Dendritic cell treated with granulocyte-macrophage colony-stimulating factor and Interleukin-4, amounts not matched to agents 40 ng/mL and 50 ng/mL, for 4 days (primary cell): ENCODE data around the gene FAM131A.
A peak's percentile ranks its signal among the peaks of the same experiment; 100 is the strongest.

Source experiments
- H3K27ac Mint-ChIP-seq: one replicate; pipeline ENCODE4 v1.8.0; 2022; ENCODE audit warnings: mild to moderate bottlenecking, mixed read lengths
- H3K27me3 Mint-ChIP-seq: one replicate; pipeline ENCODE4 v1.8.0; 2022; ENCODE audit warnings: mild to moderate bottlenecking, mixed read lengths
- H3K36me3 Mint-ChIP-seq: one replicate; pipeline ENCODE4 v1.8.0; 2022; ENCODE audit warnings: low read depth, mixed read lengths
- H3K4me1 Mint-ChIP-seq: one replicate; pipeline ENCODE4 v1.8.0; 2022; ENCODE audit warnings: low read depth, mixed read lengths
- H3K4me3 Mint-ChIP-seq: one replicate; pipeline ENCODE4 v1.8.0; 2022; ENCODE audit warnings: mild to moderate bottlenecking, moderate library complexity, mixed read lengths
- H3K9me3 Mint-ChIP-seq: one replicate; pipeline ENCODE4 v1.8.0; 2022; ENCODE audit warnings: mixed read lengths
- intact Hi-C: fragments of 100-400 bp; cut with micrococcal nuclease; formaldehyde crosslinking; loops from one replicate; pipeline ENCODE4 v1.15.0; 2022

FAM131A gene

GRCh38 chr3:184361532-184361931 lies 24.1 kb downstream of the FAM131A start, which contains the start of the genes CLCN2 and POLR2H:
TSS of gene CLCN2 (minus strand) at chr3:184361605. CDS start at chr3:184361479, 126 bp downstream.
TSS of gene POLR2H (plus strand) at chr3:184361710. CDS start at chr3:184363493, 1,783 bp downstream.
- peaks cover 37% of the 10 kb centered on the region for H3K4me1 Mint-ChIP-seq
- H3K27ac Mint-ChIP-seq = peak within 1 kb of the TSS; percentile 90
- peaks cover 36% of the 10 kb centered on the region for H3K36me3 Mint-ChIP-seq
- H3K4me3 Mint-ChIP-seq = peak within 1 kb of the TSS; percentile 86
- no peaks in the 10 kb centered on the region for H3K9me3 Mint-ChIP-seq
- H3K27me3 Mint-ChIP-seq = peaks cover 21% of the 10 kb centered on the region
- intact Hi-C loops = no loop called here

DNA sequence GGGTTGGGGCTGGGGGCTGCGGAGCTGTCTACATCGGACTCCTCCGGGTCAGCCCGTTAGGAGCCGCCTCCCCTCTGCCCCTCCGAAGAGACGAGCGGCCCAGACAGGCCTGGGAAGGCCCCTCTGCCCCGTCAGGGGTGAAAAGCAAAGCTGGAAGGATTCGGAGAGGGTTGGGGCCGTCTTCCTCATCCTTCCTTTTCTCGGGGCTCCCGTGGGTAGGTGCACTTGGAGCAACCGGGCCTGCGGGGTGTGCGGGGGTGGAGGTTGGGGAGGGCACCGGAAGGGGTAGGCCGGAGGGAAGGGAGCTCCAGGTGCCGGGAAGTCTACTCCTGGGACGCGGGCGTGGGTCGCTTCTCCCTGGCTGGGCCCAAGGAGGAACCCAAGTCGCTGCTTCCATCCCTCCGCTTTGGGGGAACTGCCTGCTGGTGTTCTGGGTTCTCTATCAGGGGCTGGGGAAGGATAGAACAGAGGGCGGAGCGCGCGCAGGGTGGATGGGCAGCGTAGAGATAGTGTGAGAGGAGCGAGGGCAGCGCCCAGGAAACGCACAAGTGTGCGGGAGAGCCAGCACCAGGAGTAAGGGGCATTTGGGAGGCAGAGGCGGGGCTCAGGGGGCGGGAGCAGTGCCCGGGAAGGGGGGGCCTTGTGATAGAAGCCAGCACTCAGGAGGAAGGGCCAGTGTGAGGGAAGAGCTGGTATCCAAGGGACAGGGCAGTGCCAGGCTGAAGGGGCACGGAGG lies 24.7 kb downstream of the FAM131A start:
- H3K27me3 Mint-ChIP-seq = peaks cover 21% of the 10 kb centered on the region
- H3K9me3 Mint-ChIP-seq = no peaks in the 10 kb centered on the region
- intact Hi-C loops = loop anchor here (2.0 kb wide), 2 partner anchors 63 to 163 kb away; partner anchors contain the start of gene PSMD2

GRCh38 chr3:184362668-184363546 lies 25.5 kb downstream of the FAM131A start:
- Mint-ChIP-seq H3K9me3 (no peaks in the 10 kb centered on the region), H3K27ac (peak overlapping the region; percentile 90), H3K4me1 (peaks cover 42% of the 10 kb centered on the region), H3K4me3 (peak overlapping the region; percentile 86), H3K36me3 (peaks cover 50% of the 10 kb centered on the region), H3K27me3 (peaks cover 21% of the 10 kb centered on the region)
- intact Hi-C loops = loop anchor here (2.0 kb wide), 2 partner anchors 64 to 162 kb away; partner anchors contain the start of gene PSMD2

More for the DNA sequence above, 24.7 kb downstream of the FAM131A start:
- peaks cover 42% of the 10 kb centered on the region for H3K4me1 Mint-ChIP-seq
- peaks cover 42% of the 10 kb centered on the region for H3K36me3 Mint-ChIP-seq
- peak overlapping the region; percentile 90 for H3K27ac Mint-ChIP-seq
- H3K4me3 Mint-ChIP-seq = peak overlapping the region; percentile 86

GRCh38 chr3:184366619-184367289 lies 29.4 kb downstream of the FAM131A start:
- H3K4me1 Mint-ChIP-seq = peaks cover 34% of the 10 kb centered on the region
- H3K27ac Mint-ChIP-seq = no peak overlapping the region
- no peak overlapping the region for H3K4me3 Mint-ChIP-seq
- H3K36me3 Mint-ChIP-seq = peaks cover 76% of the 10 kb centered on the region
- intact Hi-C loops = no loop called here
- H3K27me3 Mint-ChIP-seq = no peaks in the 10 kb centered on the region
- no peaks in the 10 kb centered on the region for H3K9me3 Mint-ChIP-seq

GRCh38 chr3:184368116-184368515 lies 30.7 kb downstream of the FAM131A start:
- intact Hi-C loops = no loop called here
- Mint-ChIP-seq H3K4me3 (no peak overlapping the region), H3K4me1 (peaks cover 27% of the 10 kb centered on the region), H3K27me3 (peaks cover 8% of the 10 kb centered on the region), H3K9me3 (no peaks in the 10 kb centered on the region), H3K36me3 (peaks cover 68% of the 10 kb centered on the region), H3K27ac (no peak overlapping the region)

- H3K4me1 Mint-ChIP-seq = peaks cover 22% of the 10 kb centered on the region
- intact Hi-C loops = no loop called here
- H3K9me3 Mint-ChIP-seq = no peaks in the 10 kb centered on the region
- peaks cover 62% of the 10 kb centered on the region for H3K36me3 Mint-ChIP-seq
- H3K27me3 Mint-ChIP-seq = peaks cover 13% of the 10 kb centered on the region
- no peak overlapping the region for H3K27ac Mint-ChIP-seq
- H3K4me3 Mint-ChIP-seq = no peak overlapping the region
These were observed 31.3 kb downstream of the FAM131A start for GRCh38 chr3:184368586-184369183.

DNA sequence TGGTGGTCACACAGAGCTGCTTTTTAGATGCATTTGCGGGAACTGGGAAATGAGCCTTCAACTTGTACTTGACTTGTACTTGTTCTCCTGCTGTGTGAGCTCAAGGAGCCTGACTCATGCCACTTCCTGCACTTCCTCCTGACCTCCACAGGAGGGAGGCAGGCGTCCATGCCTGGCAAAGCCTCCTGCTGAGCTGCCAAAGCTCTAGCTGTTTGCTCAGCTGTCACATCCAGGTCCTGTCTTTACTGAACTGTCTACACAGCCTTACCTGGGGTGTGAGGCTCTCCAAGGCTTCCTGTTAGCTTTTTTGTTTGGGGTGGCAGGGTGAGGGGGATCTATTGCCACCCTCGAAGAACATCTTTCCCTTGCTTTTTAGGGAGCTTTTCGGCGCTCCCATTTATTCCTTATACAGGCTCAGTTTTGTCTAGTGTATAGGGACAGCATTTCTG lies 34.2 kb downstream of the FAM131A start:
- Mint-ChIP-seq H3K27ac (no peak overlapping the region), H3K9me3 (no peaks in the 10 kb centered on the region)
- intact Hi-C loops = loop anchor here (1.0 to 5.0 kb wide), 3 partner anchors 46 to 173 kb away; no protein-coding TSS in a partner anchor

GRCh38 chr3:184372296-184372821 lies 35.0 kb downstream of the FAM131A start:
- H3K27me3 Mint-ChIP-seq = peaks cover 46% of the 10 kb centered on the region
- no peak overlapping the region for H3K4me3 Mint-ChIP-seq
- H3K4me1 Mint-ChIP-seq = peaks cover 9% of the 10 kb centered on the region
- no peaks in the 10 kb centered on the region for H3K9me3 Mint-ChIP-seq
- intact Hi-C loops = loop anchor here (5.0 kb wide), 2 partner anchors 45 to 95 kb away; no protein-coding TSS in a partner anchor
- no peak overlapping the region for H3K27ac Mint-ChIP-seq
- H3K36me3 Mint-ChIP-seq = peaks cover 32% of the 10 kb centered on the region

More for the DNA sequence above, 34.2 kb downstream of the FAM131A start:
- Mint-ChIP-seq H3K36me3 (peaks cover 39% of the 10 kb centered on the region), H3K4me3 (no peak overlapping the region), H3K4me1 (peaks cover 13% of the 10 kb centered on the region), H3K27me3 (peaks cover 38% of the 10 kb centered on the region)

DNA sequence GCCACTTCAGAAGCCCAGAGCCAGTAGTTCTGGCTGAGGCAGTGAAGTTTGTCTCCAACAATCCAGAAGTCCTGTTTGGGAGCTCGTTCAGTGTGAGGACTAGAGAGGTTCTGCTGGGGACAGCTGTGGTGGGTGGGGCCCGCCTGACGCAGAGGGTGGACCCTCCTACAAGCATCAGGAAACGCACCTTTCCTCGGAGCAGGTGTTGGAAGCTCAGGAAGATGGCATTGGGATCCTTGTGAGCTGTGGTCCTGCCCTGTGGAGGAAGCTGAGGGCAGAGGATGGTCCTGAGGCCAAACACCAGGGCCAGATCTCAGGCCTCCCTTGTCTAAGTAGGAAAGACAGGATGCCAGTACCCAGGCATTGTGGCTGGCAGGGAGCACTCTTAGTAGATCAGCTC lies 35.5 kb downstream of the FAM131A start:
- H3K9me3 Mint-ChIP-seq = no peaks in the 10 kb centered on the region
- peaks cover 26% of the 10 kb centered on the region for H3K36me3 Mint-ChIP-seq
- H3K27me3 Mint-ChIP-seq = peaks cover 52% of the 10 kb centered on the region
- peaks cover 11% of the 10 kb centered on the region for H3K4me1 Mint-ChIP-seq
- H3K4me3 Mint-ChIP-seq = no peak overlapping the region
- no peak overlapping the region for H3K27ac Mint-ChIP-seq
- intact Hi-C loops = loop anchor here (5.0 kb wide), 2 partner anchors 44 to 94 kb away; no protein-coding TSS in a partner anchor

DNA sequence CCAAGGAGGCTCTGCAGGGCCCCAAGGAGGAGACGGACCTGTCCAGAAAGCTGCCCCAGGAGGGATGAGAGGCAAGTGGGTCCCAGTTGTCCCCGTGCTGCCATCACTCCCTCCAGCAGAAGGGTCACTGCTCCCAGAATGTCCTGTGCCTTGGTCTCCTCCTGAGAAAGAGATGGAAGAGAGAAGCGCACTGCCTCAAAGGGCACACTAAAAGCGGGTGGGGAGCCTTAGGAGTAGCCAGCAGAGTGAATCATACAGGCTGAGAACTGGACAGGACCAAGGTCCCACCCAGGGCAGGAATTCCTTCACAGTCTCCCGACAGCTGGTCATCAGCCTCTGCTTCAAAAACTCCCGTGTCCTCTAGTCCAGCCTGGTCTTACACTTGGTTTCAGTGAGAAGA lies 36.0 kb downstream of the FAM131A start:
- H3K9me3 Mint-ChIP-seq = no peaks in the 10 kb centered on the region
- peaks cover 12% of the 10 kb centered on the region for H3K4me1 Mint-ChIP-seq
- peaks cover 57% of the 10 kb centered on the region for H3K27me3 Mint-ChIP-seq
- H3K36me3 Mint-ChIP-seq = peaks cover 21% of the 10 kb centered on the region
- intact Hi-C loops = loop anchor here (5.0 kb wide), 2 partner anchors 44 to 94 kb away; no protein-coding TSS in a partner anchor
- H3K4me3 Mint-ChIP-seq = no peak overlapping the region
- no peak overlapping the region for H3K27ac Mint-ChIP-seq

GRCh38 chr3:184375747-184376461 lies 38.5 kb downstream of the FAM131A start:
- Mint-ChIP-seq H3K36me3 (no peaks in the 10 kb centered on the region), H3K27me3 (peaks cover 73% of the 10 kb centered on the region), H3K4me3 (no peak overlapping the region), H3K27ac (no peak overlapping the region), H3K9me3 (no peaks in the 10 kb centered on the region), H3K4me1 (peaks cover 16% of the 10 kb centered on the region)
- intact Hi-C loops = no loop called here

GRCh38 chr3:184377374-184377773 lies 40.0 kb downstream of the FAM131A start:
- Mint-ChIP-seq H3K4me1 (peaks cover 19% of the 10 kb centered on the region), H3K27ac (no peak overlapping the region), H3K36me3 (no peaks in the 10 kb centered on the region), H3K4me3 (no peak overlapping the region), H3K9me3 (no peaks in the 10 kb centered on the region), H3K27me3 (peaks cover 87% of the 10 kb centered on the region)
- intact Hi-C loops = no loop called here
